ENCODE results near the gene PIP4K2A.

The PIP4K2A gene

GRCh38 chr10:22638863-22639262 is 75.5 kb downstream of the PIP4K2A start:
- DNase-seq (ENCODE audit: low spot score) = no peak

GRCh38 chr10:22637491-22637890 is 76.9 kb downstream of the PIP4K2A start:
- DNase-seq (ENCODE audit: low spot score) = no peak

GRCh38 chr10:22635650-22636049 is 78.7 kb downstream of the PIP4K2A start:
- DNase-seq (ENCODE audit: low spot score) = no peak

- DNase-seq (ENCODE audit: low spot score) = no peak
These were observed 79.5 kb downstream of the PIP4K2A start for GRCh38 chr10:22634606-22635459.

- no peak for DNase-seq (ENCODE audit: low spot score)
These were observed 80.3 kb downstream of the PIP4K2A start for GRCh38 chr10:22634093-22634492.

GRCh38 chr10:22633528-22633927 is 80.8 kb downstream of the PIP4K2A start:
- DNase-seq (ENCODE audit: low spot score) = no peak

GRCh38 chr10:22633106-22633505 is 81.3 kb downstream of the PIP4K2A start:
- DNase-seq (ENCODE audit: low spot score) = no peak

GRCh38 chr10:22631646-22632278 is 82.6 kb downstream of the PIP4K2A start:
- no peak for DNase-seq (ENCODE audit: low spot score)

- no peak for DNase-seq (ENCODE audit: low spot score)
These were observed 83.2 kb downstream of the PIP4K2A start for GRCh38 chr10:22631185-22631584.

GRCh38 chr10:22630234-22631174 is 83.9 kb downstream of the PIP4K2A start:
- DNase-seq (ENCODE audit: low spot score) = no peak

- no peak for DNase-seq (ENCODE audit: low spot score)
These were observed 84.5 kb downstream of the PIP4K2A start for GRCh38 chr10:22629852-22630233.

- no peak for DNase-seq (ENCODE audit: low spot score)
These were observed 85.3 kb downstream of the PIP4K2A start for GRCh38 chr10:22629126-22629525.

- DNase-seq (ENCODE audit: low spot score) = no peak
These were observed 86.1 kb downstream of the PIP4K2A start for GRCh38 chr10:22628309-22628708.

GRCh38 chr10:22626784-22627183 is 87.6 kb downstream of the PIP4K2A start:
- no peak for DNase-seq (ENCODE audit: low spot score)

- no peak for DNase-seq (ENCODE audit: low spot score)
These were observed 88.7 kb downstream of the PIP4K2A start for GRCh38 chr10:22625516-22626290.

GRCh38 chr10:22624287-22624738 is 90.1 kb downstream of the PIP4K2A start:
- no peak for DNase-seq (ENCODE audit: low spot score)

GRCh38 chr10:22623633-22624253 is 90.6 kb downstream of the PIP4K2A start:
- no peak for DNase-seq (ENCODE audit: low spot score)

GRCh38 chr10:22622242-22622806 is 92.1 kb downstream of the PIP4K2A start:
- no peak for DNase-seq (ENCODE audit: low spot score)

GRCh38 chr10:22621726-22622125 is 92.7 kb downstream of the PIP4K2A start:
- DNase-seq (ENCODE audit: low spot score) = no peak

GRCh38 chr10:22620929-22621328 is 93.4 kb downstream of the PIP4K2A start:
- DNase-seq (ENCODE audit: low spot score) = no peak
